Erythroblast (primary cell): ENCODE data around the gene TCEA3.

Experiments
- GATA1 ChIP-seq: IDR thresholded peaks from 2 replicates; pipeline ENCODE4 v1.6.1; 2011; ENCODE audit warnings: low read depth, mild to moderate bottlenecking, control low read depth, low read length, moderate library complexity
- POLR2A ChIP-seq: IDR thresholded peaks from 2 replicates; pipeline ENCODE4 v1.6.1; 2011; ENCODE audit warnings: mild to moderate bottlenecking, low read length

- TF ChIP-seq POLR2A: peak; percentile 63
- no peak for TF ChIP-seq GATA1
These were observed 55.8 kb downstream of the TCEA3 start for GRCh38 chr1:23368562-23369334.
